ENCODE measurements around the gene SOX15. TPM values are rescaled to one million over a fixed set of nuclear protein-coding genes. Genes with fewer than 3 reads are reported as not detected.

Gene SOX15
- total and polyA plus RNA-seq, 10 of the 15 experiments (the other 5 are each of a cell fraction or from before 2014, with no cell fraction given): 0.06 to 0.53 (median 0.16) TPM; not detected in 2

DNA sequence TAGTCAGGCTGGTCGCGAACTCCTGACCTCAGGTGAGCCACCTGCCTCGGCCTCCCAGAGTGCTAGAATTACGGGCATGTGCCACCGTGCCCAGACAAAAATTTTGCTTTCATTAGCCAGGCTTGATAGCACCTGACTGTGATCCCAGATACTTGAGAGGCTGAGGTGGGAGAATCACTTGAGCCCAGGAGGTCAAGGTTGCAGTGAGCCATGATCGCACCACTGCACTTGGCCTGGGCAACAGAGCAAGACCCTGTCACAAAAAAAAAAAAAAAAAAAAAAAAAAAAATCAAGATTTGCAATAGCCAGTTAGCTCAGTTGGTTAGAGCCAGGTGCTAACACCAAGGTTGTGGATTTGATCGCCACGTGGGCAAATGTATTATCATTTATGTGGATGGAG is 30.9 kb upstream of the SOX15 start:
- FAIRE-seq: no peak
- TF ChIP-seq, protein P1, sequence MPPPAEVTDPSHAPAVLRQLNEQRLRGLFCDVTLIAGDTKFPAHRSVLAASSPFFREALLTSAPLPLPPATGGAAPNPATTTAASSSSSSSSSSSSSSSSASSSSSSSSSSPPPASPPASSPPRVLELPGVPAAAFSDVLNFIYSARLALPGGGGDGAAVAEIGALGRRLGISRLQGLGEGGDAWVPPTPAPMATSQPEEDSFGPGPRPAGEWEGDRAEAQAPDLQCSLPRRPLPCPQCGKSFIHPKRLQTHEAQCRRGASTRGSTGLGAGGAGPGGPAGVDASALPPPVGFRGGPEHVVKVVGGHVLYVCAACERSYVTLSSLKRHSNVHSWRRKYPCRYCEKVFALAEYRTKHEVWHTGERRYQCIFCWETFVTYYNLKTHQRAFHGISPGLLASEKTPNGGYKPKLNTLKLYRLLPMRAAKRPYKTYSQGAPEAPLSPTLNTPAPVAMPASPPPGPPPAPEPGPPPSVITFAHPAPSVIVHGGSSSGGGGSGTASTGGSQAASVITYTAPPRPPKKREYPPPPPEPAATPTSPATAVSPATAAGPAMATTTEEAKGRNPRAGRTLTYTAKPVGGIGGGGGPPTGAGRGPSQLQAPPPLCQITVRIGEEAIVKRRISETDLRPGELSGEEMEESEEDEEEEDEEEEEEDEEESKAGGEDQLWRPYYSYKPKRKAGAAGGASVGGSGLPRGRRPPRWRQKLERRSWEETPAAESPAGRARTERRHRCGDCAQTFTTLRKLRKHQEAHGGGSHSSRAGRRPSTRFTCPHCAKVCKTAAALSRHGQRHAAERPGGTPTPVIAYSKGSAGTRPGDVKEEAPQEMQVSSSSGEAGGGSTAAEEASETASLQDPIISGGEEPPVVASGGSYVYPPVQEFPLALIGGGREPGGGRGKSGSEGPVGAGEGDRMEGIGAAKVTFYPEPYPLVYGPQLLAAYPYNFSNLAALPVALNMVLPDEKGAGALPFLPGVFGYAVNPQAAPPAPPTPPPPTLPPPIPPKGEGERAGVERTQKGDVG (CRISPR knock-in tag; IDR thresholded peaks at IDR 0.05): no peak
- TF ChIP-seq KDM1A (IDR thresholded peaks at IDR 0.05; ENCODE audit: borderline replicate concordance): no peak
- TF ChIP-seq SMAD1 (IDR thresholded peaks at IDR 0.05; ENCODE audit: low read depth, partially characterized antibody): no peak
- TF ChIP-seq MXI1 (IDR thresholded peaks at IDR 0.05; ENCODE audit: low read depth, low read length): no peak
- no peak for TF ChIP-seq FOXM1 (IDR thresholded peaks at IDR 0.05; ENCODE audit: low read depth, low read length)
- TF ChIP-seq, protein P2, sequence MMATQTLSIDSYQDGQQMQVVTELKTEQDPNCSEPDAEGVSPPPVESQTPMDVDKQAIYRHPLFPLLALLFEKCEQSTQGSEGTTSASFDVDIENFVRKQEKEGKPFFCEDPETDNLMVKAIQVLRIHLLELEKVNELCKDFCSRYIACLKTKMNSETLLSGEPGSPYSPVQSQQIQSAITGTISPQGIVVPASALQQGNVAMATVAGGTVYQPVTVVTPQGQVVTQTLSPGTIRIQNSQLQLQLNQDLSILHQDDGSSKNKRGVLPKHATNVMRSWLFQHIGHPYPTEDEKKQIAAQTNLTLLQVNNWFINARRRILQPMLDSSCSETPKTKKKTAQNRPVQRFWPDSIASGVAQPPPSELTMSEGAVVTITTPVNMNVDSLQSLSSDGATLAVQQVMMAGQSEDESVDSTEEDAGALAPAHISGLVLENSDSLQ (IDR thresholded peaks at IDR 0.05): no peak
- no peak for TF ChIP-seq MTA3 (IDR thresholded peaks at IDR 0.05; ENCODE audit: borderline replicate concordance, low read length)
- TF ChIP-seq CHD2 (IDR thresholded peaks at IDR 0.05; ENCODE audit: borderline replicate concordance, low read depth, low read length): no peak
- no peak for TF ChIP-seq MYC (IDR thresholded peaks at IDR 0.05; ENCODE audit: insufficient read depth, insufficient read length, insufficient replicate concordance, low read length, severe bottlenecking)
- no peak for TF ChIP-seq IKZF2 (IDR thresholded peaks at IDR 0.05)
- no peak for TF ChIP-seq RB1 (IDR thresholded peaks at IDR 0.05; ENCODE audit: borderline replicate concordance)
- TF ChIP-seq SIN3A (IDR thresholded peaks at IDR 0.05; ENCODE audit: low read depth, low read length): no peak
- TF ChIP-seq SRF (IDR thresholded peaks at IDR 0.05; ENCODE audit: low read depth in 2 of 2, low read length in 2 of 2): no peak
- no peak for TF ChIP-seq KLF5 (IDR thresholded peaks at IDR 0.05; ENCODE audit: partially characterized antibody)
- TF ChIP-seq ZNF274 (IDR thresholded peaks at IDR 0.05; ENCODE audit: insufficient read depth, insufficient read length): no peak
- no peak for TF ChIP-seq RAD51 (IDR thresholded peaks at IDR 0.05)
- TF ChIP-seq NRF1 (conservative IDR thresholded peaks at IDR 0.05; ENCODE audit: low read depth, low read length): no peak
- TF ChIP-seq, protein P3, sequence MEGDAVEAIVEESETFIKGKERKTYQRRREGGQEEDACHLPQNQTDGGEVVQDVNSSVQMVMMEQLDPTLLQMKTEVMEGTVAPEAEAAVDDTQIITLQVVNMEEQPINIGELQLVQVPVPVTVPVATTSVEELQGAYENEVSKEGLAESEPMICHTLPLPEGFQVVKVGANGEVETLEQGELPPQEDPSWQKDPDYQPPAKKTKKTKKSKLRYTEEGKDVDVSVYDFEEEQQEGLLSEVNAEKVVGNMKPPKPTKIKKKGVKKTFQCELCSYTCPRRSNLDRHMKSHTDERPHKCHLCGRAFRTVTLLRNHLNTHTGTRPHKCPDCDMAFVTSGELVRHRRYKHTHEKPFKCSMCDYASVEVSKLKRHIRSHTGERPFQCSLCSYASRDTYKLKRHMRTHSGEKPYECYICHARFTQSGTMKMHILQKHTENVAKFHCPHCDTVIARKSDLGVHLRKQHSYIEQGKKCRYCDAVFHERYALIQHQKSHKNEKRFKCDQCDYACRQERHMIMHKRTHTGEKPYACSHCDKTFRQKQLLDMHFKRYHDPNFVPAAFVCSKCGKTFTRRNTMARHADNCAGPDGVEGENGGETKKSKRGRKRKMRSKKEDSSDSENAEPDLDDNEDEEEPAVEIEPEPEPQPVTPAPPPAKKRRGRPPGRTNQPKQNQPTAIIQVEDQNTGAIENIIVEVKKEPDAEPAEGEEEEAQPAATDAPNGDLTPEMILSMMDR (IDR thresholded peaks at IDR 0.05 in 2 of 3, conservative IDR thresholded peaks at IDR 0.05 in 1 of 3; ENCODE audit: control insufficient read depth in 2 of 3, extremely low read depth in 1 of 3, insufficient read depth in 1 of 3, low read depth in 3 of 3, low read length in 3 of 3): no peak
- TF ChIP-seq SP1 (IDR thresholded peaks at IDR 0.05; ENCODE audit: low read depth, low read length): no peak

More for the DNA sequence above, 30.9 kb upstream of the SOX15 start:
- Histone ChIP-seq H3K79me2 (ENCODE audit: control insufficient read depth, insufficient read depth, low read length) (no peaks in the 10 kb centered on the region), H3K9ac (ENCODE audit: control insufficient read depth, insufficient read depth, low read length) (no peak overlapping the region), H3K9me3 (replicated peaks; ENCODE audit: control insufficient read depth, insufficient read depth, low read length) (no peaks in the 10 kb centered on the region), H3K4me2 (ENCODE audit: control insufficient read depth, insufficient read depth) (no peak overlapping the region), H3K27ac (ENCODE audit: control insufficient read depth, insufficient read depth) (no peak overlapping the region), H3K36me3 (ENCODE audit: control insufficient read depth in 2 of 2, insufficient read depth in 2 of 2, low read length in 1 of 2) (no peaks in the 10 kb centered on the region), H3K27me3 (replicated peaks in 1 of 2; ENCODE audit: control insufficient read depth in 2 of 2, insufficient read depth in 2 of 2, low read length in 1 of 2) (no peaks in the 10 kb centered on the region), H3K4me3 (no peak overlapping the region), H3K4me1 (ENCODE audit: control insufficient read depth, insufficient read depth, low read length) (no peaks in the 10 kb centered on the region), H4K20me1 (ENCODE audit: control insufficient read depth, insufficient read depth) (no peaks in the 10 kb centered on the region), H2AFZ (ENCODE audit: control insufficient read depth, low read depth, low read length) (no peak overlapping the region)
- ChIA-PET SMC1A (ENCODE audit: uncharacterized antibody, unreplicated experiment) (no interaction called here), POLR2A (interaction anchor here (0.6 to 1.5 kb wide), 5 partner anchors 20 to 264 kb away, joined by 3 to 7 read pairs (median 3); partner anchors contain the start of gene TP53), CTCF (interaction anchor here (0.8 to 2.0 kb wide), 2 partner anchors 11 to 575 kb away, joined by 4 to 9 read pairs; no protein-coding TSS in a partner anchor), RAD21 (ENCODE audit: unreplicated experiment) (no interaction called here)
- in situ Hi-C loops (cut with MboI) (no loop called here), intact Hi-C loops (cut with micrococcal nuclease; ENCODE audit: unreplicated experiment) (no loop called here)
- no TSS peak for BruUV-seq (replicated peaks)
- DNase-seq (ENCODE audit: low read depth, low spot score) (no peak), ATAC-seq (no peak)
- WGBS (ENCODE audit: insufficient coverage, insufficient replicate concordance, low lambda C conversion rate, missing lambda C conversion rate): 84% methylated on average over 7 of the region's 8 CpGs
